COLO668 (cell line): ENCODE data around the gene TIGD2.
A peak's percentile ranks its signal among the peaks of the same experiment; 100 is the strongest.

Source experiments
- DNase-seq: peaks from one replicate; lab custom pipeline; 2025; ENCODE audit not compliant: unreplicated experiment; lab: John Stamatoyannopoulos, UW

The TIGD2 gene

GRCh38 chr4:89110986-89111832 is at the start of gene TIGD2:
TIGD2 (plus strand) TSS chr4:89111533; CDS start chr4:89112975, 1,442 bp downstream.
- DNase-seq: peak; percentile 97

DNA sequence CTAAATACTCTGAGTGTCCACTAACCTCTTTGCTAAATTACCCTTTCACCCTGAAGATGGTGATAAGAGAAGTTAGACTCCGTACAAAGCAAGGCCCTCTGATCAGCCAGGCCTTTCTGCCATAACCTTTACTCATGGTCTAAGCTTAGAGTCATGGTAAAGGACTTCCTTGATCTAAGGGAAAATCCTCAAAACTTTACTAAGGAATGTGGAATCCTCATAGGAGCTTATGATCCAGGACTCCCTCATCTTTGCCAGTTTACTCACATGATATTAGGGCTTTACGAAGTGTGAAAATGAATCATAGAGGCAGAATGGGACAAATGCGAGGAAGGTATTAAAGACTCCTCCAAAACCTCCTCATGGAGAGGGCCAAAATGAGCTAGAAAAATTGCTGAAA is 46.5 kb upstream of the TIGD2 start:
- DNase-seq: no peak

- no peak for DNase-seq
Measured at GRCh38 chr4:89067417-89067816, 43.9 kb upstream of the TIGD2 start.

- DNase-seq: no peak
Measured at GRCh38 chr4:89069481-89069880, 41.9 kb upstream of the TIGD2 start.

GRCh38 chr4:89070041-89070440 is 41.3 kb upstream of the TIGD2 start:
- no peak for DNase-seq

- DNase-seq: no peak
Measured at GRCh38 chr4:89071311-89071710, 40.0 kb upstream of the TIGD2 start.

- peak; percentile 61 for DNase-seq
Measured at GRCh38 chr4:89072921-89073320, 38.4 kb upstream of the TIGD2 start.

DNA sequence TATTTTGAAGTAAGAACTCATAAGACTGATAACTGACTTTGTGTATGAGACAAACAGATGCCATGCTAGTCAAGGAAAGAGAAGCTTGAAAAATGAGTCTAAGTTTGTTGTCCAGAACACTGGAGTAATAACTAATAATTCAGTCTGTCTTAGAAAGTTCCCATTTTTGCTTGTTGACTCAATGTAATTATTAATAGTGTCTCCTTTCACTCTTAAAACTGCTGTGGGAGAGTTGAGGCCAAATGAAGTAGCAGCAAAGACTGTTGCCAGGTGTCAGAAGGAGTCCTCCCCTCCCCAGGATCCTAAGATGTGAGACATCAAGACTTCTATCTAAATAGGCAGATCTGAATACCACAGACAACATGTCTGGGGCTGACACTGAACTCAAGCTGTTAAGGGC is 33.6 kb upstream of the TIGD2 start:
- DNase-seq: no peak

- DNase-seq: no peak
Measured at GRCh38 chr4:89078300-89078699, 33.0 kb upstream of the TIGD2 start.

DNA sequence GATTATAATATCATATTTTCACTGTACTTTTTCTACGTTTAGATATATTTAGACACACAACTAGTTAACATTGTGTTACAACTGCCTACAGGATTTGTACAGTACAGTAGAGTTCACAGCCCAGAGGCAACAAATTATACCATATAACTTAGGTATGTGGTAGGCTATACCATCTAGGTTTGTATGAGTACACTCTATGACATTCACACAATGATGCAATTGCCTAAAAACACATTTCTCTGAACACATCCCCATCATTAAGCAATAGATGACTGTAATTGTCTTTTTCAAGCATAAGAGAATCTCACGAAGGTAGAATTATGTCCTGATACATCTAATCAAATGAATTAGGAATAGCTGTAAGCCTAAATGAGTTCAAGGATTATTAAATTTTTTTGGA is 12.3 kb upstream of the TIGD2 start:
- no peak for DNase-seq

- DNase-seq: no peak
Measured at GRCh38 chr4:89099471-89099870, 11.9 kb upstream of the TIGD2 start.

DNA sequence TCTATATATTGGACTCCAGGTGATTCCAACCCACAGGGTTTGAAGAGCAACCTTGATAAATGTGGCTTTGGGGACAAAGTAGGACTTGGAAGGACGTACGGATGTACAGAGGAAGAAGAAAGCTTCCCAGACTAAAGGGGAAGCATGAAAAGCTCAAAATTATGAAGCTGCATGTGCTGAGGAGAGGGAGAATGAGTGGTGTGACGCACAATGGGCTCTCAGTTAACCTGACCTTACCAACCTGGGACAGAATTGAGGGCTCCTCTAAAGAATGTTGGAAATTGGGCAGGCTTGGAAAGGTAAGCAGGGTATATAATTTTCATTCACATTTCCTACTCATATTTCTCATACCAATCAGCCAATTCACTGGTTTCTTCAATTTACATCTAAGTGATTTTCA is 10.5 kb upstream of the TIGD2 start:
- no peak for DNase-seq

- DNase-seq: no peak
Measured at GRCh38 chr4:89101256-89102161, 9.8 kb upstream of the TIGD2 start.

DNA sequence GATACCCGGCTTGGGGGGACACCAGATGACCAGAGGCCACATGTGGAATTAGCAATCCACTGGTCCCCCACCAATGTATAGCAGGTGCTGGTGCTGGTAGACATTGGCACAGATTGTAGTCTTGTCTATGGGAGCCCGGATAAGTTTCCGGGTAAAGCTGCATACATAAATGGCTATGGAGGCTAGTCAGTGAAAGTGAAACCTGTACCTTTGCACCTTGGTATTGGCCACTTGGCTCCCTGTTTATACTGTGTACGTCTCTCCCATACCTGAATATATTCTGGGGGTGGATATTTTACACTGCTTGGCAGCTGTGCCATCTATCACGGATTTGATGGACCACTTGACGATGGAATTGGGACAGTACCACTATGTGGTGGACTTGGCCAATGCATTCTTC is 5.6 kb upstream of the TIGD2 start:
- DNase-seq: no peak

DNA sequence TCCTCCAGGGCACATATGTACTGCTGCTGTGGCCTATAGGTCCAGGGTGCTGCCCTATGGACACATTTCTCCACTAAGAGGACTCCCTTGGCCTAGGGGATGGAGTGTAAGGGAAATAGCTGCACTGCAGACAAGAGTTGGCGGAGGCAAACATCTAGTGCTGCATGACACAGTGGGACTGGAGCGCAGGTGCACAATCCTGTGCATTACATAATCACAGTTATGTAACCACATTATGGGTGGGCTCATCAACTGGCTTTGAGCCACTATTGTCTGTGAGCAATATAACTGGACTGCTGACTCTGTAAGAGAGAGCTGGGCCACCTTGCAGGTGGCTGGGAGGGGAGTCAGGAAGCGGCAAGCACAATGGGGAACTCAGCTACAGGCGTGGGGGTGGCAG is 3.2 kb upstream of the TIGD2 start:
- DNase-seq: peak; percentile 17

- DNase-seq: no peak
Measured at GRCh38 chr4:89109841-89110540, 1.3 kb upstream of the TIGD2 start.

DNA sequence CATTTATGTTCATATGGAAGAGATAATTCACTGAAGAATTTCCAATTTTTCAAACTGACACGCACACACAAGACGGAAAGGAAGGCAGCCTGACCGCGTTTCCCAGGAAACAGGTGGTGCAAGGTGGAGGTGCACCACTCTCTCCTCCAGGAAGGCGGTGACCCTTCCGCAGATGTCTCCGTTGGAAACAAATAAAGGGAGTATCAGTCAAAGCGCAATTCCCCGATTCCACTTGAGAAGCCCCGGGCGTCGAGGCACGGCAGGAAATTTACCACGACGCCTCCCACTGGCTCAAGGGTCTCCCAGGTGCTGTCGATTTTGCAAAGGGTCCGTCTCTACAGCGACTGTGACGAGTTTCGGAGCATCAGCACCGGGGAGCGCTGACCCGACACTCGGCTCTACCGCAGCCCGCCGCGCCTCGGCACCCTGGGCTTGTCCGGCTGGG is 770 bp upstream of the TIGD2 start:
- peak; percentile 48 for DNase-seq

DNA sequence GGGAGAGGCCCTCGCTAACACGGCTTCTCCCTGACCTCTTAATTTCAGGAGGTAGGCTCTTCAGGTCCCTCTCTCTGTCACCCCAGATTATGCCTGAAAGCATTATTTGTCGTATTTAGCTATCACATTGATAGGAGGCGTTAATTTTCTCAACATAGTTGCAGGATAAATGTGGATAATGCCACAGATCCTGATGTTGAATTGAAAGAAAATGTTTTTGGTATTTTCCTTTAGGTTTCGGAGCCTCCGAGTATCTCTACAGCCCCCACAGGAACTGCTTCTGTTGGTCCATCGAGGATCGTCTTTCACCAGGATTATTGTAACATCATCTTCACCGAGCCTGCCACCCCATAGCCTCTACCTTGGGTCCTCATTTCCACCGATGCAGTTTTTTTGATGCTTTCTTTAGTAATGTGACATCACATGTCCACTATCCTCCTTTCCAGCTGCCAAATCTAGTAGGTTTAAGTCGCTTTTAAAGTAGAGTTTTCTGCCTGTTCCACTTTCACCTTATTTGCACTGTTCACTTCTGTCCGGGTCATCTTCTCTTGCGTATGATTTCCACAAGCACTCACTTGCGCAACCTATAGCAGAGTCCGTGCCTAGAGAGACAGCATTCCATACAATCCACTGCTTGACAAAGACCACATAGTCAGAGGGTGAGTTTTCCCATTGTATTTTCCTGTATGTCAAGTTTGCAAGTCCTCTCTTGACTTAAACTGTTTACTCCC is 665 bp downstream of the TIGD2 start:
- peak; percentile 29 for DNase-seq

- no peak for DNase-seq
Measured at GRCh38 chr4:89113415-89113814, 2.1 kb downstream of the TIGD2 start.

DNA sequence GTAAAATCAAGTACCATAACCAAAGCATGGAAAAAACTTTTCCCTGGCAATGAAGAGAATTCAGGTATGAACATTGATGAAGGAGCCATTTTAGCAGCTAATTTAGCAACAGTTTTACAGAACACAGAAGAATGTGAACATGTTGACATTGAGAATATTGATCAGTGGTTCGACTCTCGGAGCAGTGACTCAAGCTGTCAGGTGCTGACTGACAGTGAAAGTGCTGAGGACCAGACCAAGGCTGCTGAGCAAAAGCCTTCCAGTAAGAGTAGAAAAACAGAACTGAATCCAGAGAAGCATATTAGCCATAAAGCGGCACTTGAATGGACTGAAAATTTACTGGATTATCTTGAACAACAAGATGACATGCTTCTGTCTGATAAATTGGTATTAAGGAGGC is 2.8 kb downstream of the TIGD2 start:
- DNase-seq: no peak

DNA sequence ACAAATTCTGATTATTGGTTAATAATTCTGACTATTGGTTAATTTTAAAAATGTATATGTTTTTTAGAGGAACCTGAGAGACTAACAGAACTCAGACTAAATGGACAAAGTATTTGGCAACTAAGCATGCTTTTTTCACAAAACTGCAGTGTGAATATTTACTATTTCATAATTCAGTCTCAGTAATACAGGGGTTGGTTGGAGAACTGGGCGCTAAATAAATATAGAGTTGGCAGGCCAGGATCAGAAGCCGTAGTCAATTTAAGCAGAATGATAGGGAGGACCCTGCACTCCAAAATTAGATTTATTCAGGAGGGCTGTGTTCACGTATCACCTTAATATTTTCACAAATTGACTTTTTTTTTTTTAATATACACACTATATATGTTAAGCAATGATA is 5.8 kb downstream of the TIGD2 start:
- DNase-seq: no peak
